ENCODE data around the gene PPP1R27.

The PPP1R27 gene

DNA sequence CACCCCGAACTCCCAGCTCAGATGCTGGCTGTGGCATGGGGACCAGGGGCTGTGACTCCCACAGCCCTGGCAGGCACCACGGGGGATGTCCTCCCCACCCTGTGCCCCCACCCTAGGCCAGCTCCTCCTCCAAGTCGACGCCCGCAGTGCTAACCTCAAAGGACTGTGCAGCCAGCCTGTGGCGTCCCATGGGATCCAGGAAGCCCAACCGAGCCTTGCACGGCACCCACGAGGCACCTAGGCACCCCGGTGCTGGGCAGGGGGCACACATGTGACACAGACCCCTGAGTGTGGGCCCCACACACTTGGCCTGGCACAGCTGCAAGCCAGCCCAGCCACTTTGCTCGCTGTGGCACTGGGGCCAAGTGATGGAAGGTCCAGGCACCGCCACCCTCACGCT lies 27.0 kb downstream of the PPP1R27 start:
- Histone ChIP-seq H3K4me3 (ENCODE audit: low read length) (no peak overlapping the region), H2AFZ (ENCODE audit: low read depth, low read length) (no peak overlapping the region), H3K4me1 (ENCODE audit: insufficient read depth, low read length) (peaks cover 3% of the 10 kb centered on the region), H3K27me3 (ENCODE audit: insufficient read depth, low read length) (peaks cover 78% of the 10 kb centered on the region), H3K36me3 (ENCODE audit: insufficient read depth, low read length) (no peaks in the 10 kb centered on the region), H3K9me3 (ENCODE audit: low read length) (no peaks in the 10 kb centered on the region)

DNA sequence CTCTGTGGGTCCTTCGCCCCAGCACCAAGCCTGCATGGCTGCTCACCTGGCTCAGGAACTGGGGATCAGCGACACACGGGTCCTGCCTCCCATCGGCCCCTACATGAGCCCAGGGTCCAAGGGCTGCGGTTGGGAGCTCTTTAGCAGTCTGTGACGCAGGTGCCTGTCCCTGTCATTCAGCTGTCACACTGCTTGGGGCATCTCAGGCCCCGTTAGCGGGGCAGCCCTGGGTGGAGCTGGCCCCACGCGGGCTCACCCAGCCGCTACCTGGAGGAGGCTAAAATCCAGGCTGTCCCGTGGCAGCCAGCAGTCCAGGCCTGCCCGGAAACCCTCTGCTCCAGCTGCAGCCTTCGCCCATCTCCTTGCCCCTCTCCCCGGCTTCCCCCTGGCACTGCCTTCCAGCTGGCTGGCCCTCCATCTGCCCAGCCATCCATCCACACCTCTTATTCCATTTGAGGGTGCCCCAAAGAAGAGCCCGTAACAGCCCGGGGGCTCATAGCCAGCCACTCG lies 27.6 kb downstream of the PPP1R27 start:
- no peaks in the 10 kb centered on the region for H3K36me3 ChIP-seq (ENCODE audit: insufficient read depth, low read length)
- no peaks in the 10 kb centered on the region for H3K9me3 ChIP-seq (ENCODE audit: low read length)
- no peak overlapping the region for H3K4me3 ChIP-seq (ENCODE audit: low read length)
- no peak overlapping the region for H2AFZ ChIP-seq (ENCODE audit: low read depth, low read length)
- peaks cover 78% of the 10 kb centered on the region for H3K27me3 ChIP-seq (ENCODE audit: insufficient read depth, low read length)
- peaks cover 3% of the 10 kb centered on the region for H3K4me1 ChIP-seq (ENCODE audit: insufficient read depth, low read length)

DNA sequence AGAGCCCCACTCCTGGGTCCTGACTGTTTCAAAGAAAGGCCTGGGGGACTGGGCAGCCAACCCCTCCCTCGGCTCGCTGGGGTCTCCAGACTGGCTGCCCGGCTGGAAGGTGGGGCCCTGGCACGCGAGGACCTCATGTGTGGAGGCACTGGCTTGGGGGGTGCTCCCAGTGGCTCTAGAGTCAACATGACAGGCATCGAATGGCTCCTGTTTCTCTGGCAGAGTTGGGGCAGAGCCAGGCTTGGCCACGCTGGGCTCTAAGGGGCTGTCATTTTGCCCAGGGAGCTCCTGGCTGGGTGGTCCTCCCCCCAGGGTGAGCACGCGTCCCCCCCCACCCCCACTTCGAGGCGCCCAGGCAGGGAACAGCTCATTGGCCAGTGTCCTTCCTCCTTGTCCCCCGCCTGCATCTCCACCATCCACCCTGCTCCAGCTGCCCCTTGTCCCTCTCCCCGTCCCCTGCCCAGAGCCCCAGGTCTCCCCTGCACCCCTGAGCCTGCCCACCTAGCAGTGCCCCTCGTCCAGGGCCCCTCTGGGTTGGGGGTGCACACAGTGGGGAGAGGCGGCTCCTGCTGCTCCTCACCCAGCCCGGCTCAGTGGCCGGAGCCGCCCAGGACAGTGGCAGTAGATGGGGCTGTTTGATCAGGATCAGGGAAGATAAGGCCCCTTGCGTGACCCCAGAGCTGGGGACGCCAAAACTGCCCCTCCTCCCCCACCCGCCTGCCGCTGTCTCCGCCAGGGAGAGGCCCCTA lies 28.2 kb downstream of the PPP1R27 start:
- no peak overlapping the region for H3K4me3 ChIP-seq (ENCODE audit: low read length)
- no peaks in the 10 kb centered on the region for H3K36me3 ChIP-seq (ENCODE audit: insufficient read depth, low read length)
- peaks cover 81% of the 10 kb centered on the region for H3K27me3 ChIP-seq (ENCODE audit: insufficient read depth, low read length)
- no peak overlapping the region for H2AFZ ChIP-seq (ENCODE audit: low read depth, low read length)
- peaks cover 2% of the 10 kb centered on the region for H3K9me3 ChIP-seq (ENCODE audit: low read length)
- H3K4me1 ChIP-seq (ENCODE audit: insufficient read depth, low read length): peaks cover 3% of the 10 kb centered on the region

DNA sequence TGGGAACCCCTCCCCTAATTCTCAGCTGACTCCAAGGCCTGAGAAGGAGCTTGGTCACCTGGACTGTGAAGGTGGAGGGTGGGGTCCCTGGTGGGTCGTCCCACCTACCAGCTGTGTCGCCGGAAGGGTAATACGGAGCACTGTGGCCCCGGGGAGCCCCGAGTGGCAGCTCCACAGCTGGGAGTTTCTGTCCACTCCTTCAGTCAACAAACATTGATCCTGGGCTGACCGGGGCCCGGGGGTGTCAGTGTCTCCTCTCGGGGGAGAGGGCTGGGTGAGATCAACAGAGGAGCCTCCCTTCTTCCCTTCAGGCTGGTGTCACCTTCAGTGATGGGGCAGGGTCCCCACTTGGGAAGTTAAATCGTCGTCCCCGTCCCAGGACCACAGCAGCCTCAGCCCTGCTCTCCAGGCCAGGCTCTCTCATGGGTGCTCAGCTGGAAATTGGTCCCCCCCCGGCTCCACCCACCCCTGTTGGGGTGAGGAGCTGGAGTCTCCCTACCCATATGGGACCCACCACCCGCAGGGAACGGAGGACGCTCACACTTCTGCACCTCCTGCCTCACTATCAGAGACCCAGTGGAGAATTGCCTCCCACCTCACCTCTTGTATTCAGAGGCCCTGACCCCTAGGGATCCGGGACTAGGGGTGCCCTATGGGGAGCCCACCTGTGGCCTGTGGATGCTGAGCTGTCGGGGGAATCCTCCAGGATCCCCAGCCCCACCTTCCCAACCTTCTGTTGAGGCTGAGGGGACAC lies 29.0 kb downstream of the PPP1R27 start:
- Histone ChIP-seq H3K4me3 (ENCODE audit: low read length) (no peak overlapping the region), H3K4me1 (ENCODE audit: insufficient read depth, low read length) (peaks cover 3% of the 10 kb centered on the region), H3K27me3 (ENCODE audit: insufficient read depth, low read length) (peaks cover 84% of the 10 kb centered on the region), H2AFZ (ENCODE audit: low read depth, low read length) (no peak overlapping the region), H3K9me3 (ENCODE audit: low read length) (peaks cover 8% of the 10 kb centered on the region), H3K36me3 (ENCODE audit: insufficient read depth, low read length) (no peaks in the 10 kb centered on the region)

DNA sequence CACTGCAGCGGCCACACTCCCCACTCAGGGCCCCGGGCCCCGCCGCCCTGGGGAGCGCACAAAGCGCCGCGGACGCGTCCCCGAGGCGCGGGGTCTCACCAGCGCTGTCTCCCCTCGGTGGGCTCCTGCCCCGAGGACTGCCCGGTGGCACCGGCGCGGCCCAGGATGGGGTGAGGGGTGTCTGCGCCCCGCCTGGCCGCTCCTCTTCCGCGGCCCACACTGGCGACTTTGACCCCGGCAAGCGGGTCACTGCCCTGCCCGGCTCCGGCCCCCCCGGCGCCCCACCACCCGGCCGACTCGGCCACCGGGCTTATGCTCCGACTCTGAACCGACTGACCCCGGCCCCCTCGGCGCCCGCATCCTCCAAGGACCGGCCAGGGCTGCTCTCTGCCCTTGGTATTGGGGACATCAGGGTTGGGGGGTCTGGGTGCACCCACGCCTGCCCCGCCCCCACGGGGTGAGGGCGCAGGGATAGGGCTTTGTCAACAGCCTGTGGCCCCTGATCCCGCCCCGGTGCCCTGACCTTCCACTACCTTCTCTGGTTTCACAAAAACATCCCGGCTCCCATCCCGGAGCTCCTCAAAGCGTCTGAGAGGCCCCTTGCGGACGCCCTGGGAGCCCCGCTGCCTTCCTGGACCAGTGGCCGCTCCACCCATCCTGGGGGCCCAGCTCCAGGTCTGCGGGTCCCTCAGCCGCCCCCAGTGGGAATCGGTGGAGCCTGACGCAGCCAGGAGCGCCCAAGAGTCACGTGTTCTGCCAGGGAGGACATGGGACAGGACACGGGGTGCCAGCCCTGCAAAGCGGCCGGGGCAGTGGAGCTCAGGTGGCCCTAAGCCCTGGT lies 30.1 kb downstream of the PPP1R27 start:
- Histone ChIP-seq H3K9me3 (ENCODE audit: low read length) (peaks cover 9% of the 10 kb centered on the region), H3K27me3 (ENCODE audit: insufficient read depth, low read length) (peaks cover 80% of the 10 kb centered on the region), H3K4me3 (ENCODE audit: low read length) (no peak overlapping the region), H3K4me1 (ENCODE audit: insufficient read depth, low read length) (peaks cover 3% of the 10 kb centered on the region), H3K36me3 (ENCODE audit: insufficient read depth, low read length) (no peaks in the 10 kb centered on the region), H2AFZ (ENCODE audit: low read depth, low read length) (no peak overlapping the region)

DNA sequence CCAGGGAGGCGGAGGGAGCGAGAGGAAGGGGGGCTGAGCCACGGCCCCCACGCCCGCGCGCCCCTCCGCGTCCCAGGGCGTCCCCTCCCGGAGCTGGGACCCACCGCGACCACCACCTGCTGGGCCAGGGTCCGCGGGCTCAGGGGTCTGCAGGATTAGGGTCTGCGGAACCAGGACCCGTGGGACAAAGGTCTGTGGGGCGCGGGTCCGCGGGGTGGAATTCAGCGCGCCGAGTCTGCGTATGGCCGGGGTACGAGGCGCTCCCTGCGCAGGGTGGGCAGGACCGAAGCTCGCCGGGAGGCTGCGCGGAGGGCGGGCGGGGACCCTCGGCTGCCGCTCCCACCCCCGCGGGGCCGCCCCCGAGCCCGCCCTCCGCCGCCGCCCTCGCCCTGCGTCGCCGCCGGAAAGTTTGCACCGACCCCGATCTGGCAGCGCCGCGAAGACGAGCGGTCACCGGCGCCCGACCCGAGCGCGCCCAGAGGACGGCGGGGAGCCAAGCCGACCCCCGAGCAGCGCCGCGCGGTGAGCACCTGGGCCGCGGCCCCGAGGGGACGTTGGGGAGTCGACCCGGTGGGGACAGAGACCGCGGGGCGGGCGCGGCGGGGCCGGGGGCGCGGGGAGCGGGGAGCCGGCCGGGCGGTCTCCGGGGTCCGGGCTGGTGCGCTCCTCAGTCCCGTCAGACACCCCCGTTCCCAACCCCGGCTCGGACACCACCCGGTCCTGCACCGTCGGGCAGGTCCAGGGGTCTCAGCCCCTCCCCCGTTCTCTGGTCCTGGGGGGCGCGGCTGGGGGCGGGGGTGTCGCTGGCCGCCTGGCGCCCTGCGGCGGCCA lies 30.9 kb downstream of the PPP1R27 start, which contains the start of gene GCGR:
Gene GCGR (plus strand): TSS at position 423 of the 831 bp plus-strand sequence. CDS start 4,869 bp downstream, outside the sequence.
- Histone ChIP-seq H3K36me3 (ENCODE audit: insufficient read depth, low read length) (no peaks in the 10 kb centered on the region), H3K4me1 (ENCODE audit: insufficient read depth, low read length) (peaks cover 3% of the 10 kb centered on the region), H3K27me3 (ENCODE audit: insufficient read depth, low read length) (peaks cover 72% of the 10 kb centered on the region), H3K9me3 (ENCODE audit: low read length) (peaks cover 9% of the 10 kb centered on the region), H2AFZ (ENCODE audit: low read depth, low read length) (no peak within 1 kb of the TSS), H3K4me3 (ENCODE audit: low read length) (no peak within 1 kb of the TSS)

DNA sequence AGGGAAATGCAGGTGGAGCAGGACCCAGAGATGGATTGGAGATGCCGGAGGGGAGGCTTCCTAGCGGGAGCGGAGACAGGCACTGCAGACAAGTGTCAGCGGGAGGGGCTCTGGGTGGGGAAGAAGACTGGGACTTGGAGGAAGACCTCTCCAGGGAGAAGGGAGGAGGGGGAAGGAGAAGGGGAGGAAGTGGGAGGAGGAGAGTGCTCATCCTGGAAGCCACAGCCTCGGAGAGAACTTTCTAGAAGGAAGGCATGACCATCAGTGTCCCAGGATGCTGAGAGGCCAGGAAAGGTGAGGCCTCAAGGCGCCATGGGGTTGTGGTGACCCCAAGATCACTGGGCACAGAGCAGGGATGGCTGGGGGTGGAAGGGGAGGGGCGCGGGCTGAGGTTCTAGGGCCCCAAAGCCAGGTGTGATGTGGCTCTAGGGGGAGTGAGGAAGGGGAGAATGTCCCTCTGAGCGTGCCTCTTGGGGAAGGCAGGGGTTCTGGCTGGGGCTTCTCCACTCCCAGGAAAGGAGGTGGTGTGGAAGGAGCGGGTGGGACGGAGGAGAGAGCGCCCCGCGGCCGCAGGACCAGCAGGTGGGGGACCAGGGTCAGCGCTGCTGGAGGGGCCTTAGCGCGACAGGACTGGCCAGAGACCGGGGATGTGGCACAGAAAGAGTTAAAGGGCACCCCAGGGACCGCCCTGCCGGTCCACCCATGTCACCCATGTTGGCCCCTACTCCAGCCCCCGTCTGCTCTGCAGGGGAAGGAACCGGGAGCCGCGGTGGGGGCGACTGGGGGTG lies 31.8 kb downstream of the PPP1R27 start:
- Histone ChIP-seq H3K27me3 (ENCODE audit: insufficient read depth, low read length) (peaks cover 65% of the 10 kb centered on the region), H3K4me1 (ENCODE audit: insufficient read depth, low read length) (peaks cover 3% of the 10 kb centered on the region), H3K9me3 (ENCODE audit: low read length) (peaks cover 9% of the 10 kb centered on the region), H3K36me3 (ENCODE audit: insufficient read depth, low read length) (no peaks in the 10 kb centered on the region), H3K4me3 (ENCODE audit: low read length) (no peak overlapping the region), H2AFZ (ENCODE audit: low read depth, low read length) (no peak overlapping the region)

DNA sequence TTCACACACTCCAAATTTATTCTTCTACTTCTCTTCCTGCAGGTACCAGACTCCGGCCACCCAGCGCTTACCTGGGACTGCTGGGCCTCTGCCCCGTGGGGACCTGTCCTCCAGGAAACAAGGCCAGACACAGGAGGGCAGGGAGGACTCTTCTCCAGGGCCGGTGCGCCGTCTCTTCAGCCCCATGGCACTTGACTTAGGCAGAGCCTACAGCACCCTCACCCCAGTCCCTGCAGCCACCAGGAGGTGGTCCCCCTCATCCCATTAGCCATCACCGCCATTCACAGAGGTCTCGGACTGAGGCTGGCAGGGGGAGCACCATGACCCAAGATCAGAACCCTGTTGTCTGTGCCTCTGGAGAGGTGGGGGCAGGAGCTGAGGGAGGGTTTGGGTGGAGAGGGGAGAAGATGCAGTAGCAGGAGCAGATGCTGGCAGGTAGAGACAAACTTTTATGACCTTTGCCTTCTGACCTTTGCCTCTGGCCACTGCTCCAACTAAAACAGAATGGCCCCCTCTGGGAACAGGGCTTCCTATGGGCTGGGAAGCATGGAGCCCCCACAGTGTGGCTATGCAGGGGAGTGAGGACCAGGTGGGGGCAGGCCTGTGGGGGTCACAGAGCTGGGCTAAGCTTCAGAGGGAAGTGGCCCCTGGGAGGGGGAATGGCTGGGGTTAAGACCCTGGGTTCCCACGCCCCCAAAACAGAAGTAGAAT lies 32.6 kb downstream of the PPP1R27 start:
- Histone ChIP-seq H3K9me3 (ENCODE audit: low read length) (peaks cover 9% of the 10 kb centered on the region), H3K27me3 (ENCODE audit: insufficient read depth, low read length) (peaks cover 57% of the 10 kb centered on the region), H3K4me3 (ENCODE audit: low read length) (no peak overlapping the region), H3K36me3 (ENCODE audit: insufficient read depth, low read length) (no peaks in the 10 kb centered on the region), H3K4me1 (ENCODE audit: insufficient read depth, low read length) (peaks cover 3% of the 10 kb centered on the region), H2AFZ (ENCODE audit: low read depth, low read length) (no peak overlapping the region)

DNA sequence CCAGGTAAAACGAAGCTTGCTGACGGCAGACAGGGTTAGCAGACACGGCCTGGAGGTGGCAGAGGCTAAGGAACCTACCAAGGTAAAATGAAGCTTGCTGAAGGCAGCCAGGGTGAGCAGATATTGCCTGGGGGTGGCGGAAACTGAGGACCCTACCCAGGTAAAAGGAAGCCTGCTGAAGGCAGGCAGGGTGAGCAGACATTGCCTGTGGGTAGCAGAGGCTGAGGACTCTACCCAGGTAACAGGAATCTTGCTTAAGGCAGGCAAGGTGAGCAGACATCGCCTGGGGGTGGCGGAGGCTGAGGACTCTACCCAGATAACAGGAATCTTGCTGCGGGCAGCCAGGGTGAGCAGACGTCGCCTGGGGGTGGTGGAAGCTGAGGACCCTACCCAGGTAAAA lies 33.5 kb downstream of the PPP1R27 start:
- peaks cover 48% of the 10 kb centered on the region for H3K27me3 ChIP-seq (ENCODE audit: insufficient read depth, low read length)
- H3K4me1 ChIP-seq (ENCODE audit: insufficient read depth, low read length): peaks cover 3% of the 10 kb centered on the region
- no peak overlapping the region for H2AFZ ChIP-seq (ENCODE audit: low read depth, low read length)
- no peaks in the 10 kb centered on the region for H3K36me3 ChIP-seq (ENCODE audit: insufficient read depth, low read length)
- H3K9me3 ChIP-seq (ENCODE audit: low read length): peaks cover 9% of the 10 kb centered on the region
- no peak overlapping the region for H3K4me3 ChIP-seq (ENCODE audit: low read length)

DNA sequence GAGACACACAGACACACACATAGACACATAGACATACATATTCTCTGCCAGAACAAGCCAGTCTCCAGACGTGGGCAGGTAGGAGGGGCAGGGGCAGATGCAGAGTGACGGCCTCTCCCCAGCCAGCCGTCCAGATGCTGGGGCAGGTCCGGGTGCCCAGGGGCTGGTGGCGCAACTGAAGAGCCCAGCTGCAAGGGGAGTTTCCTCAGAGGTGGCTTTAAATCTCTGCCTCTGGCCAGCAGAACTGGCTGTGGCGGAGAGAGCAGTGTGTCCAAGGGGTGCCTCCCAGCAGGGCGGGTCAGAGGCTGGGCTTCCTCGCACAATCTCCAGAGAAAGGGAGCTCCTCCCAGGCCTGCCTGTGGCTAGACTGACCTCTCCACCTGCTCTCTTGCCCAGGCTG lies 40.3 kb downstream of the PPP1R27 start:
- no peaks in the 10 kb centered on the region for H3K9me3 ChIP-seq (ENCODE audit: low read length)
- no peaks in the 10 kb centered on the region for H3K4me1 ChIP-seq (ENCODE audit: insufficient read depth, low read length)
- no peaks in the 10 kb centered on the region for H3K36me3 ChIP-seq (ENCODE audit: insufficient read depth, low read length)
- no peak overlapping the region for H2AFZ ChIP-seq (ENCODE audit: low read depth, low read length)
- no peak overlapping the region for H3K4me3 ChIP-seq (ENCODE audit: low read length)
- no peaks in the 10 kb centered on the region for H3K27me3 ChIP-seq (ENCODE audit: insufficient read depth, low read length)

DNA sequence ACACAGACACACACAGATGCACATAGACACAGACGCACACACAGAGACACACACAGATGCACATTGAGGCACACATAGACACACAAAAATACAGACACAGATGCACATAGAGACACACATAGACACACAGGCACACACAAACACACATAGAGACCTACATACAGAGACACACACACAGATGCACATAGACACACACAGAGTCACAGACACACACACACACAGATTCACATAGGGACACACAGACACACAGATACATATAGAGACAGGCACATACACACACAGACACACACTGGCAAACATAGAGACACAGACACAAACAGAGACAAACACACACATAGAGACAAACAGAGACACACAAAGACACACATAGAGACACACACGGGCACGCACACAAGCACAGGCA lies 40.8 kb downstream of the PPP1R27 start:
- H3K27me3 ChIP-seq (ENCODE audit: insufficient read depth, low read length): no peaks in the 10 kb centered on the region
- H3K4me1 ChIP-seq (ENCODE audit: insufficient read depth, low read length): no peaks in the 10 kb centered on the region
- no peak overlapping the region for H2AFZ ChIP-seq (ENCODE audit: low read depth, low read length)
- H3K9me3 ChIP-seq (ENCODE audit: low read length): no peaks in the 10 kb centered on the region
- H3K36me3 ChIP-seq (ENCODE audit: insufficient read depth, low read length): no peaks in the 10 kb centered on the region
- no peak overlapping the region for H3K4me3 ChIP-seq (ENCODE audit: low read length)

All from neuron (in vitro differentiated cells).